SK-N-SH (cell line): Measurements from ENCODE around the gene NEURL1. TPM values are rescaled to one million over a fixed set of nuclear protein-coding genes. Genes with fewer than 3 reads are reported as not detected.

Source experiments
- CTCF ChIA-PET: fragments of 300-600, 350-600 bp; formaldehyde crosslinking; extraction: SDS; loops from one replicate; lab custom pipeline; 2021; lab: Yijun Ruan, JAX
- POLR2A ChIA-PET: fragments of 350-600 bp; sonication (Branson Sonifier 250); formaldehyde crosslinking; extraction: SDS; loops from one replicate; lab custom pipeline; 2020; ENCODE audit warnings: antibody characterized with exemption, inconsistent platforms; lab: Yijun Ruan, JAX
- DNase-seq: peaks from one replicate; pipeline ENCODE4 v3.0.0; 2012
- H2AFZ ChIP-seq: fragments of 200-600 bp; sonication (generic); 2 replicates; pipeline ENCODE4 v1.8.1; 2016; ENCODE audit warnings: antibody characterized with exemption, mild to moderate bottlenecking, low read depth
- H3F3A ChIP-seq: fragments of 200-600 bp; sonication (generic); replicated peaks from 2 replicates; pipeline ENCODE3; 2016; ENCODE audit warnings: antibody characterized with exemption, mild to moderate bottlenecking; ENCODE audit not compliant: insufficient read depth
- H3K27ac ChIP-seq, 2 experiments: fragments of 200-500 bp in 1 of 2; fragments of 200-600 bp in 1 of 2; sonication (Bioruptor generic) in 1 of 2; sonication (generic), shearing (Covaris generic) in 1 of 2; 2 replicates each; pipeline versions ENCODE4 v1.5.1 to v1.6.1; 2014 to 2016; ENCODE audit warnings: low read depth in 2 of 2, inconsistent platforms in 1 of 2, low read length in 1 of 2, mild to moderate bottlenecking in 1 of 2, mixed read lengths in 1 of 2
- H3K27me3 ChIP-seq: fragments of 200-600 bp; sonication (generic), shearing (Covaris generic); 2 replicates; pipeline ENCODE4 v1.6.1; 2016; ENCODE audit warnings: mixed run types; ENCODE audit not compliant: insufficient read depth
- H3K36me3 ChIP-seq, 2 experiments: fragments of 200-500 bp in 1 of 2; fragments of 200-600 bp in 1 of 2; sonication (Bioruptor generic) in 1 of 2; sonication (generic) in 1 of 2; replicated peaks in 1 of 2; 2 replicates each; pipeline versions ENCODE3 to v1.5.1; 2014 to 2016; ENCODE audit warnings: low read length in 1 of 2, mild to moderate bottlenecking in 1 of 2; ENCODE audit not compliant: insufficient read depth in 2 of 2, control insufficient read depth in 1 of 2
- H3K4me1 ChIP-seq, 2 experiments: fragments of 200-500 bp in 1 of 2; fragments of 200-600 bp in 1 of 2; sonication (Bioruptor generic) in 1 of 2; sonication (generic), shearing (Covaris generic) in 1 of 2; 2 replicates each; pipeline versions ENCODE4 v1.5.1 to v1.6.1; 2014 to 2016; ENCODE audit warnings: low read depth in 1 of 2, low read length in 1 of 2, mixed run types in 1 of 2; ENCODE audit not compliant: insufficient read depth in 2 of 2, control insufficient read depth in 1 of 2
- H3K4me2 ChIP-seq: fragments of 200-600 bp; sonication (generic), shearing (Covaris generic); 2 replicates; pipeline ENCODE4 v1.6.1; 2017; ENCODE audit warnings: mixed run types
- H3K4me3 ChIP-seq, 2 experiments: fragments of 200-500 bp in 1 of 2; fragments of 200-600 bp in 1 of 2; sonication (Bioruptor generic) in 1 of 2; sonication (generic), shearing (Covaris generic) in 1 of 2; 2 replicates each; pipeline versions ENCODE4 v1.5.1 to v1.8.1; 2014 to 2016; ENCODE audit warnings: low read depth in 2 of 2, inconsistent platforms in 1 of 2, low read length in 1 of 2, mild to moderate bottlenecking in 1 of 2, mixed read lengths in 1 of 2, moderate library complexity in 1 of 2
- H3K79me2 ChIP-seq: fragments of 200-600 bp; sonication (generic); 2 replicates; pipeline ENCODE4 v1.8.1; 2017; ENCODE audit warnings: mild to moderate bottlenecking; ENCODE audit not compliant: insufficient read depth
- H3K9ac ChIP-seq: fragments of 200-600 bp; sonication (generic); 2 replicates; pipeline ENCODE4 v1.6.1; 2017; ENCODE audit warnings: mixed run types
- H3K9me2 ChIP-seq: fragments of 200-600 bp; sonication (generic); 2 replicates; pipeline ENCODE4 v1.6.1; 2017; ENCODE audit warnings: mixed run types
- H3K9me3 ChIP-seq: fragments of 200-600 bp; sonication (generic); 2 replicates; pipeline ENCODE4 v1.6.1; 2017; ENCODE audit warnings: mixed run types, mild to moderate bottlenecking, moderate library complexity
- H4K20me1 ChIP-seq: fragments of 200-600 bp; sonication (generic); 2 replicates; pipeline ENCODE4 v1.6.1; 2017; ENCODE audit warnings: mild to moderate bottlenecking, mixed run types; ENCODE audit not compliant: insufficient read depth
- CHD2 ChIP-seq: fragments of 150-350 bp; IDR thresholded peaks from 2 replicates; pipeline ENCODE4 v1.6.1; 2018; ENCODE audit warnings: low read length; ENCODE audit not compliant: partially characterized antibody
- CTCF ChIP-seq: fragments of 200-600 bp; sonication (generic); IDR thresholded peaks from 2 replicates; pipeline ENCODE4 v1.6.1; 2017; ENCODE audit warnings: antibody characterized with exemption, mild to moderate bottlenecking, moderate library complexity
- EP300 ChIP-seq, 2 experiments: IDR thresholded peaks; 2 replicates each; pipeline versions ENCODE4 v1.4.0 to v1.6.1; 2012; ENCODE audit warnings: borderline replicate concordance in 1 of 2, low read depth in 1 of 2, low read length in 1 of 2
- FOSL2 ChIP-seq: IDR thresholded peaks from 2 replicates; pipeline ENCODE4 v1.4.0; 2012; ENCODE audit warnings: low read depth, mild to moderate bottlenecking, moderate library complexity, borderline replicate concordance
- FOXJ3 ChIP-seq: sonication (generic); formaldehyde crosslinking; IDR thresholded peaks from 2 replicates; pipeline ENCODE4 v1.5.1; 2020; ENCODE audit warnings: mild to moderate bottlenecking, missing genetic modification reagents
- FOXM1 ChIP-seq: IDR thresholded peaks from 2 replicates; pipeline ENCODE4 v1.4.0; 2012; ENCODE audit warnings: low read depth, mild to moderate bottlenecking
- JUND ChIP-seq: IDR thresholded peaks from 2 replicates; pipeline ENCODE4 v1.4.0; 2012
- MAX ChIP-seq: IDR thresholded peaks from 2 replicates; pipeline ENCODE4 v1.4.0; 2012; ENCODE audit warnings: low read depth
- MEF2A ChIP-seq: IDR thresholded peaks from 2 replicates; pipeline ENCODE4 v1.4.0; 2012; ENCODE audit warnings: low read depth, borderline replicate concordance
- MXI1 ChIP-seq: IDR thresholded peaks from 2 replicates; pipeline ENCODE4 v1.6.1; 2012; ENCODE audit warnings: mild to moderate bottlenecking, low read depth, low read length, improper control_type of control experiment
- NFIC ChIP-seq: IDR thresholded peaks from 2 replicates; pipeline ENCODE4 v1.4.0; 2012; ENCODE audit warnings: borderline replicate concordance
- POLR2AphosphoS5 ChIP-seq: IDR thresholded peaks from 2 replicates; pipeline ENCODE4 v1.6.1; 2012; ENCODE audit warnings: low read depth, low read length
- RAD21 ChIP-seq: IDR thresholded peaks from 2 replicates; pipeline ENCODE4 v1.6.1; 2012; ENCODE audit warnings: mild to moderate bottlenecking, low read length
- RCOR1 ChIP-seq: fragments of 150-350 bp; IDR thresholded peaks from 2 replicates; pipeline ENCODE4 v1.6.1; 2017; ENCODE audit warnings: antibody characterized with exemption, low read length
- REST ChIP-seq: IDR thresholded peaks from 2 replicates; pipeline ENCODE4 v1.6.1; 2012; ENCODE audit warnings: mild to moderate bottlenecking, low read depth, low read length, moderate library complexity
- RFX5 ChIP-seq: IDR thresholded peaks from 2 replicates; pipeline ENCODE4 v1.6.1; 2012; ENCODE audit warnings: mild to moderate bottlenecking, improper control_type of control experiment, low read length
- RXRA ChIP-seq: IDR thresholded peaks from 2 replicates; pipeline ENCODE4 v1.4.0; 2012; ENCODE audit warnings: low read depth, mild to moderate bottlenecking, borderline replicate concordance
- SMC3 ChIP-seq: IDR thresholded peaks from 2 replicates; pipeline ENCODE4 v1.6.1; 2012; ENCODE audit warnings: low read depth, low read length, improper control_type of control experiment
- TAF1 ChIP-seq: IDR thresholded peaks from 2 replicates; pipeline ENCODE4 v1.6.1; 2012; ENCODE audit warnings: low read depth, mild to moderate bottlenecking, low read length, moderate library complexity, borderline replicate concordance
- TCF12 ChIP-seq: IDR thresholded peaks from 2 replicates; pipeline ENCODE4 v1.4.0; 2012
- TEAD4 ChIP-seq: IDR thresholded peaks from 2 replicates; pipeline ENCODE4 v1.4.0; 2012; ENCODE audit warnings: mild to moderate bottlenecking, borderline replicate concordance; ENCODE audit not compliant: insufficient read depth
- YY1 ChIP-seq: IDR thresholded peaks from 2 replicates; pipeline ENCODE4 v1.4.0; 2012; ENCODE audit warnings: low read depth, mild to moderate bottlenecking
- WGBS: methylation state at CpG from one replicate; pipeline ENCODE4 v1.1.6; 2017; ENCODE audit warnings: low lambda C conversion rate; 5-methylcytosine and 5-hydroxymethylcytosine counted together
- polyA plus RNA-seq, 3 experiments: library from polyadenylated mRNA; depleted of rRNA; stranded (reverse); fragments of >200 nt; gene quantifications; 2 replicates each; pipeline ENCODE4 v1.2.3, GENCODE V29; 2012
- TF ChIP-seq, protein P1 (sequence below): IDR thresholded peaks from 2 replicates; pipeline ENCODE4; 2012

Gene NEURL1
- polyA plus RNA-seq, 1 of the 3 experiments (the other 2 are of a cell fraction) = 0.05 TPM

DNA sequence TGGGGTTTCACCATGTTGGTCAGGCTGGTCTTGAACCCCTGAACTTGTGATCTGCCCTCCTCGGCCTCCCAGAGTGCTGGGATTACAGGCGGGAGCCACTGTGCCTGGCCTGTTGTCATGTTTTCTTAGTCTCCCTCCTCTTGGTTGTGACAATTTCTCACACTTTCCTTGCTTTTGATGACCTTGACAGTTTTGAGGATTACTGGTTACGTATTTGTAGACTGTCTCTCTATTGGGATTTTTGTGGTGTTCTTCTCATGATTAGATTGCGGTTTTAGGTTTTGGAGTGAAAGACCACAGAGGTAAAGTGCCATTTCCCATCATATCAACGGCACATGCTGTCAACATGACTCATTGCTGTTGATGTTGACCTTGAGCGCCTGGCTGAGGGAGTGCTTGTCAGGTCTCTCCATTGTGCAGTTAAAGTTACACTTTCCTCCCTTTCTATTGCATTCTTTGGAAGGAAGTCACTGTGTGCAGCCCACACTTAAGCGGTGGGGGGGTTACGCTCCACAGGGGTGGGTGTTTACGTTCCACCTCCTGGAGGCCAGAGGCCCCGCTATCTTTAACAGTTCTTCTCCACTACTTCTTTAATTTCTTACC is 10.8 kb downstream of the NEURL1 start (continued):
- no peak for TF ChIP-seq YY1
- TF ChIP-seq FOXJ3 = no peak
- TF ChIP-seq, protein P1, sequence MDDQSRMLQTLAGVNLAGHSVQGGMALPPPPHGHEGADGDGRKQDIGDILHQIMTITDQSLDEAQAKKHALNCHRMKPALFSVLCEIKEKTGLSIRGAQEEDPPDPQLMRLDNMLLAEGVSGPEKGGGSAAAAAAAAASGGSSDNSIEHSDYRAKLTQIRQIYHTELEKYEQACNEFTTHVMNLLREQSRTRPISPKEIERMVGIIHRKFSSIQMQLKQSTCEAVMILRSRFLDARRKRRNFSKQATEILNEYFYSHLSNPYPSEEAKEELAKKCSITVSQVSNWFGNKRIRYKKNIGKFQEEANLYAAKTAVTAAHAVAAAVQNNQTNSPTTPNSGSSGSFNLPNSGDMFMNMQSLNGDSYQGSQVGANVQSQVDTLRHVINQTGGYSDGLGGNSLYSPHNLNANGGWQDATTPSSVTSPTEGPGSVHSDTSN = peak; percentile 94
- peak; percentile 53; the same call in 1 of the 2 replicates for TF ChIP-seq MAX
- no peak for TF ChIP-seq CTCF
- TF ChIP-seq EP300 (IDR thresholded peaks at IDR 0.05; ENCODE audit: borderline replicate concordance in 1 of 2, low read depth in 1 of 2, low read length in 1 of 2) = peak in 1 of 2 experiments; percentile 37; a peak in 1 of 4 replicates
- peak; percentile 33; the same call in 1 of the 2 replicates for TF ChIP-seq NFIC
- no peak for TF ChIP-seq FOXM1
- no peak for TF ChIP-seq RFX5
- no peak for TF ChIP-seq CHD2
- no peak for TF ChIP-seq MXI1
- no peak; the same call in 1 of the 2 replicates for TF ChIP-seq TAF1
- TF ChIP-seq TEAD4 = peak; percentile 44; the same call in 1 of the 2 replicates
- TF ChIP-seq JUND = peak; percentile 83
- TF ChIP-seq POLR2AphosphoS5 = peak; percentile 75; the same call in 1 of the 2 replicates
- TF ChIP-seq FOSL2 = peak; percentile 76
- TF ChIP-seq TCF12 = peak; percentile 87
- peak; percentile 62; the same call in 1 of the 2 replicates for TF ChIP-seq RXRA
- TF ChIP-seq MEF2A = no peak
- TF ChIP-seq RCOR1 = no peak
- no peak for TF ChIP-seq RAD21
- TF ChIP-seq SMC3 = no peak

DNA sequence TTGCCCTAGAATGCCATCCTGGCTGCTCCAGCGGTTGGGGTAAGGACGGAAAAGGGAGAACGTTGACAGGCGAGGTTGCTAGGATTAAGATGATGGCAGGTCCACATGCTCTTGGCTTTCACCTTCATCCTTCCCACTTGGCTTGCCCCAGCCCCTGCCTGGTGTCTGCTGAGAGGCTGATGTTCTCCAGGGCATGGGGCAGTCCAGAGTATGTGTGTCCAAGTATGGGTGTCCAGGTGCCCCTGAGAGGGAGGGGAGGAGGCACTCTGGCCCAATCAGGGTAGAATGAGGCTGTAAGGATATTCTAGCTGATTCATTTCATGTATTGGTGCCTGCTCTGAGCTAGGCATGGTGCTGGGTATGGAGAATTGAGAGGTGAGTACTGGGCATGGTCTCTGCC is 12.6 kb downstream of the NEURL1 start:
- Histone ChIP-seq H3K36me3 (no peaks in the 10 kb centered on the region), H4K20me1 (no peaks in the 10 kb centered on the region), H3K9me2 (no peaks in the 10 kb centered on the region), H3K79me2 (no peaks in the 10 kb centered on the region), H3K27me3 (peaks cover 13% of the 10 kb centered on the region), H3K4me1 (peaks cover 6 to 40% of the 10 kb centered on the region in 2 experiments; a peak in 3 of 4 replicates), H3F3A (peaks cover 5% of the 10 kb centered on the region), H3K4me2 (no peak overlapping the region), H3K9ac (no peak overlapping the region), H3K27ac (no peak overlapping the region), H2AFZ (no peak overlapping the region), H3K4me3 (no peak overlapping the region), H3K9me3 (no peaks in the 10 kb centered on the region)
- TF ChIP-seq RAD21 (no peak), MXI1 (no peak), EP300 (IDR thresholded peaks at IDR 0.05; ENCODE audit: borderline replicate concordance in 1 of 2, low read depth in 1 of 2, low read length in 1 of 2) (no peak), POLR2AphosphoS5 (no peak), REST (no peak)
- peak; percentile 1 for DNase-seq
- 95% methylated on average over 4 of the region's 4 CpGs for WGBS
- POLR2A ChIA-PET = no interaction called here
- CTCF ChIA-PET = interaction anchor here (0.8 to 2.3 kb wide), 3 partner anchors 13 to 90 kb away, joined by 3 to 7 read pairs (median 6); partner anchors contain the start of gene NEURL1
